ENCODE measurements around the gene TMED7.
A peak's percentile ranks its signal among the peaks of the same experiment; 100 is the strongest.

GRCh38 chr5:115625579-115626444, at the start of gene TMED7:
- TF ChIP-seq POLR2A (IDR thresholded peaks at IDR 0.05) (peak; percentile 51 to 80), CTCF (IDR thresholded peaks at IDR 0.05) (peak in 2 of 4 experiments; percentile 12 to 17)

Measured in uterus (tissue), 2 donors.